Left renal cortex interstitium (tissue), 4 donors: Measurements from ENCODE around the gene TMEM123. TPM values are rescaled to one million over a fixed set of nuclear protein-coding genes. Genes with fewer than 3 reads are reported as not detected.

Experiments used
- DNase-seq, 4 donors: peaks; one replicate each; pipeline ENCODE4 v3.0.0-alpha.2; 2013; ENCODE audit warnings: low read depth in 4 of 4, low spot score in 2 of 4, missing footprints in 1 of 4
- polyA plus RNA-seq, 4 donors: library from polyadenylated mRNA; unstranded; fragments of 120-200 nt; gene quantifications; one replicate each; pipeline ENCODE4 v1.2.1, GENCODE V29; 2013; ENCODE audit not compliant: insufficient read length in 4 of 4

Gene TMEM123
- 100 to 1,000 TPM; 225 to 336 (median 283) TPM for polyA plus RNA-seq

- peak; percentile 55 to 86 (median 74) for DNase-seq
Measured at GRCh38 chr11:102452461-102453301, at the start of gene TMEM123. Gene TMEM123 (minus strand): TSS chr11:102452765. CDS start chr11:102452623, 142 bp downstream.

- no peak for DNase-seq
Measured at GRCh38 chr11:102500829-102501228, 48.3 kb upstream of the TMEM123 start.

DNA sequence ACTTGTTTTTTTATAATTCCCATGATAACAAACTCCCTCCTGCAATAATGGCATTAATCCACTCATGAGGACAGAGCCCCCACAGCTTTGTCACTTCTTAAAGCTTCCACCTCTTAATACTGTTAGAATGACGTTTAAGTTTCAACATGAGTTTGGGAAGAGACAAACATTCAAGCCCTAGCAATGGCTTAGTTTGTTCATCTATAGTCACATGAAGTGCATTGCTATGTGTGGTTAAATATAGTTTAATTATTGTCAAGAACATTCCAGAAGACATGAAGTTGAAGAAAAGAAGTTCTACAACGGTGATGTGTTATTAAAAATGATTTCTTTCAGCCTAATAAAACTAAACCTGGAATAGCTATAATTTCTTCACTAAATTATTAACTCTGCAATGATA lies 47.4 kb upstream of the TMEM123 start:
- no peak for DNase-seq

- DNase-seq: no peak
Measured at GRCh38 chr11:102499151-102499550, 46.6 kb upstream of the TMEM123 start.

DNA sequence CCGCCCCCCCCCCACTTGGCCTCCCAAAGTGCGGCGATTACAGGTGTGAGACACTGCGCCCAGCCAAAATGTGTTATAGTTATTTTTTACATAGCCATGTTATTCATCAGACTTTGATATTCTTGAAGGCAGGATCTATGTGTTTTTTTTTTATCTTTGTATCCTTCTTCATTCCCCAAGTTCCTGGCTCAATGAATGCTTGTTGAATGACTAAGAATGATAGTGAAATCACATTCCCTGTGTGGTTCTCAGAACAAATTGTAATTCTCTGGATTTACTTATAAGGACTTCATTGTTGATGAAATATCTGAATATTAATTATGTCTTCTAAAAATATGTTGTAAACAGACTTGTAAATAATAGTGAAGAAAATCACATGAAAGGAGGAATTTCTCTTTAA lies 44.5 kb upstream of the TMEM123 start:
- no peak for DNase-seq

DNA sequence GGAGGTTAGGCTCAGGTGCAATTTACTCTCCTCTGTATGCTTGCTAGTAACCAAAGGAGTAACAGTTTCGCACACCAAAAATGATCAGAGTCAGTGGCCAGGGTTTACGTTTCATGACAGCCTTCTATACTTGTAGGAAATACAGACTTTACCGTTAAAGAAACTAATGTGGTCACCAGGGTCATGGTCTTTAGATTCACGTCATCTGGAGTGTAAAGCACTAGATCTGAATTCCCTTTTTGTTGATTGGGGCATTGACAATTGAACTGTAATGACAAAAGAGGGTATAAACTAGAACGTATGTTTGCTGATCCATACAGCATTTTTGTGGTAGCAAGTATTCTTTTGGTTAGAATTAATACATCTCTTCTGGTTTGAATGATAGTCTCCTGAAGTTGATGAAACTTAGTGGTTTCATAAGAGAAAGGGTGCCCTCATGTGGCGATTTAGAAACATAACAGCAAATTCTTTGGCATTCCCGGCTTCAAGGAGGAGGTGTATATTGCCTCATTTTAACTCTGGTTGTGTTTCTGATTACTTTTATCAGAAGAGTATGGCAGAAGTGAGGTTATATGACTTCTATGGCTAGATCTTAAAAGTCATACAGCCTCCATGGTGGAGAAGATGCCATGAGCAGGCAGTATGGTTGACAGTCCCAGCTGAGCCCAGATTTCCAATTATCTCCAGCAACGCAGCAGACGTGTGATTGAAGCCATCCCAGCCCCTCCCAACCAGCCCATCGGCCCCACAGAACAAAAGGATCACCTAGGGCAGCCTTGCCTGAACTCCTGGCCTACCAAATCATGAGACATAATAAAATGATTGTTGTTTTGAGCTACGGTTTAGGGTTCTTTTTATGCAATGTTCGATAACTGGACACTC lies 42.8 kb upstream of the TMEM123 start:
- peak in 3 of 4 donors; percentile 48 to 76 (median 68) for DNase-seq

DNA sequence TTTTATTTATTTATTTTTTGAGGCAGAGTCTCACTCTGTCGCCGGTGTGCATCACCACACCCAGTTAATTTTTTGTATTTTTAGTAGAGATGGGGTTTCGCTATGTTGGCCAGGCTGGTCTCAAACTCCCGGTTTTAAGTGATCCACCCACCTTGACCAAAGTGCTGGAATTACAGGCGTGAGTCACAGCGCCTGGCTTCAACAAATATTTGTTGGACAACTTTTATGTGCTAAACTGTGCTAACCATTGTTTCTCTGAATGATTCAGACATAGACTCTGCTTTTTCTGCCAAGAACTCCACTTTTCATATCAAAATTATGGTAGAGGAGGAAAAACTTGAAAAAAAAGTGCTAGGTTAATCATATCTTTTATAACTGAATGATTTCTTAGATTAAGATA lies 41.7 kb upstream of the TMEM123 start:
- no peak for DNase-seq

DNA sequence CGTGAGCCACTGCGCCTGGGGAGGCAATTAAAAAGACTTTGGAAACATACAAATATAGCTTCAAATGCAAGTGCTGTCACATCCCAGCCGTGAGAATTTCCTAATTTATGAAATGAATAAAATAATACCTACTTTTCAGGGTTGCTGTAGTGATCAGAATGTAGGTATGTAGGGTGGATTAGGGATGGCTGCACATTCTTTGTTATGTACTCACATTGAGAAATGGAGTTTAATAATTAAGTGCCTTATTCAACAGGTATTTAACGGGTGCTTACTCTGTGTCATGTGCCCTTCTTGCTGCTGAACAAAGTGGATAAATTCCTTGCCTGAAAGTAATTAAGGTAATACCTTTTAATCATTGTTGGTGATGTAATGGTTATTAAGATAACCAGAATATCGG lies 41.0 kb upstream of the TMEM123 start:
- DNase-seq: no peak

DNA sequence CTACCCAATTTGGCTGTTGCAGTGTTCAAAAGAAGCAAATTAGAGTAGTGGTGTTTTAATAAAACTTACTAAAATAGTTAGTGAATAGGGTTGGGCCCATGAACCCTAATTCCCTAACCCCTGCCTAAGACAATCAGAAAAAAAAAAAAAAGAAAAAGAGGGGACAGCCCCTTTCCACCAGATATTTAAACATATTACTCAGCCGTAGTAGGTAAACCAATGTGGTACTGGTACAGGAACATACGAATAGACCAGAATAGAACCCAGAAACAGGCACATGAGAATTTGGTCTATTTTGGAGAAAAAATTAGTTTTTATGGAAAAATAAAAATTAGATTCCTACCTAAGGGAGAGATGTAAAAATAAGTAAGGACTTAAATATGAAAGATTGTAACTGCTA lies 39.4 kb upstream of the TMEM123 start:
- DNase-seq: no peak

GRCh38 chr11:102489186-102490145 lies 36.9 kb upstream of the TMEM123 start:
- no peak for DNase-seq

- DNase-seq: no peak
Measured at GRCh38 chr11:102488208-102488607, 35.6 kb upstream of the TMEM123 start.

- no peak for DNase-seq
Measured at GRCh38 chr11:102487214-102487613, 34.6 kb upstream of the TMEM123 start.

GRCh38 chr11:102486584-102486983 lies 34.0 kb upstream of the TMEM123 start:
- no peak for DNase-seq

GRCh38 chr11:102485095-102485722 lies 32.6 kb upstream of the TMEM123 start:
- no peak for DNase-seq

GRCh38 chr11:102482433-102482832 lies 29.9 kb upstream of the TMEM123 start:
- no peak for DNase-seq

DNA sequence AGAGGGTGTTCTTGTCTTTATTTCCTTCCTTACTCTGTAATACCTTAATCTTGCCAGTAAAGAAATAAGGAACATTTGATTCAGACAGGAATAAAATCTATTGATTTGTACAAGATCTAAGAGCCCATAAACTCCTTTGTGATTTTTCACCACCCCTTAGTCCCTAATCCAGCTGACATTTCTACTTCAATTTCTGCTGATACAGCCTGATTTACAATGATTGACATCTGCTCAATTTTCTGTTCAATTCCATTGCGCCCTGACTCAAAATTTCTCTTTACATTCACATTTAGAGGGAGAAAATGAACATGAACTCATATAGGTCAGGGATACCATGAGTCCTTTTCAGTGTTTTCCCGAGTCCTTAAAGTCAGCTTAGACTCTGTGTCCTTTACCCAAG lies 27.2 kb upstream of the TMEM123 start:
- DNase-seq: no peak

DNA sequence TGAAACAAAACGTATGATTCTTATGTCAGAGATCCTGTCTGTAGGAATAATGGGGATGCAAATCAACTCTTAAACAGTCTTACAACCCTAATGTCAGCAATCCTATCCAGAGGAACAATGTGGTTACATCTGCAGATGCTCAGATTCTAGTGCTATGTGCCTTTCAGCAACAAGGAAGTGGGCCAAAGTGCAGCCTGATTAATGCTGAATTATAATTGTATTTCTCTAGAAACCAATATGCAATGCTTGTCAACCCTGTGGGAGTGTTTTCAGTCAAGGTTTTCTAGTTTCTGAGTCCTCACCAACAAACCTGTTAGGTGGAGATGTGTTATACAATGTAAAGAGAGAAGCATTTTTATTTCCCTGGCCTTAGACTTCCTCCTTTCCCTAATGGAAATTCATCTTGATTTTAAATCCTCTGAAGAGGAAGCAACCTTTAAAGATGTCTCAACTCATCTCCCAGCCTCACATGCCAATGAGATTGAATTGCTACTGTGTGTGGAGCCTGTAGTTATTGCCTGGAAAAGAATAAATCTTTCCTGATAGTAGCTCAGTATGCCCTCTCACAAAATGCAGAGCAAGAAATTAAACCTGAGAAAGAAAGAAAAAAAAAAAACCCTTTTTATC lies 26.2 kb upstream of the TMEM123 start:
- no peak for DNase-seq

DNA sequence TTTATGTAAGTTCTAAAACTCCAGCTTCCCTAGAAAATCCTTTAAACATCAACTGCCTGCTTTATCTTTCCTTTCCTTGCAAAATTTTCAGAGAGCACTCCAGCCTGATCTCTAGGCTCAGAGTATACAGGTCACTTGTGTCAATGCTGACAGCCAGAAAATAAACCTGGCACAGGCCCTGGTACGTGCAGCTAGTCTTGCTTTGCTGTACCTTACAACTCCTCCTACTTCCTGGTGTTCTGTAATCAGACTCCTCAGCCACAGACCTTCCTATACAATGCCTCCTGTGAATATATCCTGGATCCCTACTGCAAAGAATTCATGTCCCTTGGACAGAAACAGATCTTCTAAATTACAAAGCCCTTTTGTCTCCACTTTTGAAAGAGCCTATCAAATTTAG lies 24.2 kb upstream of the TMEM123 start:
- DNase-seq: no peak

GRCh38 chr11:102476069-102476468 lies 23.5 kb upstream of the TMEM123 start:
- DNase-seq: no peak
